ENCODE data around the gene HNF1B. TPM values are rescaled to one million over a fixed set of nuclear protein-coding genes. Genes with fewer than 3 reads are reported as not detected.

Gene HNF1B
- total RNA-seq, 1 donor from 2014 or later: 0.13 TPM

DNA sequence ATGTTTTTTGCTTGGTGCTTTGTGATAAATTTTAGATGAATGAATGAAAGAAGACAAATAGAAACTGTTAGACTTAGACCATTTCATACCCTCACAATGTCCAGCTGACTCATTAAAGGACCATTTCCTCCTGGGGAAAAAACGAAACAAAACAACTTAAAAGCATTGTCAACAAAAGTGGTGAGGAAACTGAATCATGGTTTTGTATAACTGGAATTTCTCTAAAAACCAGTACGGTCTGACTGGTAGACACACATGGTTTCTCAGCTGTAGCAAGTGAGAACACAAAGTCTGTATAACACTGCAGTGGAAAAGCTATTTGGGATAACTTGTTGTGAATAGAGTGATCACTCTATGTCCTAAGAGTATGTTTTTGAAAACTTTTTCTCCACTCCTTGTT lies 96.3 kb downstream of the HNF1B start:
- Mint-ChIP-seq H3K4me3 (ENCODE audit: unreplicated experiment) (no peak overlapping the region), H3K27ac (ENCODE audit: unreplicated experiment) (no peak overlapping the region), H3K4me1 (ENCODE audit: unreplicated experiment) (peaks cover 16% of the 10 kb centered on the region), H3K9me3 (ENCODE audit: unreplicated experiment) (no peaks in the 10 kb centered on the region), H3K27me3 (ENCODE audit: unreplicated experiment) (peaks cover 4% of the 10 kb centered on the region), H3K36me3 (ENCODE audit: low read depth, unreplicated experiment) (no peaks in the 10 kb centered on the region)
- TF ChIP-seq, protein P1, sequence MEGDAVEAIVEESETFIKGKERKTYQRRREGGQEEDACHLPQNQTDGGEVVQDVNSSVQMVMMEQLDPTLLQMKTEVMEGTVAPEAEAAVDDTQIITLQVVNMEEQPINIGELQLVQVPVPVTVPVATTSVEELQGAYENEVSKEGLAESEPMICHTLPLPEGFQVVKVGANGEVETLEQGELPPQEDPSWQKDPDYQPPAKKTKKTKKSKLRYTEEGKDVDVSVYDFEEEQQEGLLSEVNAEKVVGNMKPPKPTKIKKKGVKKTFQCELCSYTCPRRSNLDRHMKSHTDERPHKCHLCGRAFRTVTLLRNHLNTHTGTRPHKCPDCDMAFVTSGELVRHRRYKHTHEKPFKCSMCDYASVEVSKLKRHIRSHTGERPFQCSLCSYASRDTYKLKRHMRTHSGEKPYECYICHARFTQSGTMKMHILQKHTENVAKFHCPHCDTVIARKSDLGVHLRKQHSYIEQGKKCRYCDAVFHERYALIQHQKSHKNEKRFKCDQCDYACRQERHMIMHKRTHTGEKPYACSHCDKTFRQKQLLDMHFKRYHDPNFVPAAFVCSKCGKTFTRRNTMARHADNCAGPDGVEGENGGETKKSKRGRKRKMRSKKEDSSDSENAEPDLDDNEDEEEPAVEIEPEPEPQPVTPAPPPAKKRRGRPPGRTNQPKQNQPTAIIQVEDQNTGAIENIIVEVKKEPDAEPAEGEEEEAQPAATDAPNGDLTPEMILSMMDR (IDR thresholded peaks at IDR 0.05; ENCODE audit: unreplicated experiment): no peak
- no peak for DNase-seq (ENCODE audit: low spot score)

DNA sequence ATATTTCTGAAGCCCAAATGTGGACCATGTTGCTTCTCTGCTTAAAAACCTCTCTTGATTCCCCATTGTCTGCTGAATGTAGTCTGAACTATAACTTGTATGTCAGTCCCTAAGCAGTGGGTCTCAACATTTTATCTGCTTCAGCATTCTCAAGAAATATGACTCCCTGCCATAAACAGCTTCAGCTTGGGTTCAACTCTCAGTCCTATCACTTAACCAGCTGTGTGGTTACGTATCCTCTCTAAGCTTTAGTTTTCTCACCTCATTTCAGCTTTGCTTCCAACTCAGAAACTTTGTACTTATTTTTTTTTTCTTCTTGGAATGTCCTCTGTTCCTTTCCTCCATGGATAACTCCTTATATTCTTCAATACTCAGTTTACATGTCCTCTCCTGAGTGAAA lies 97.0 kb downstream of the HNF1B start:
- DNase-seq (ENCODE audit: low spot score): no peak
- Mint-ChIP-seq H3K27me3 (ENCODE audit: unreplicated experiment) (peaks cover 4% of the 10 kb centered on the region), H3K36me3 (ENCODE audit: low read depth, unreplicated experiment) (no peaks in the 10 kb centered on the region), H3K27ac (ENCODE audit: unreplicated experiment) (no peak overlapping the region), H3K4me1 (ENCODE audit: unreplicated experiment) (peaks cover 17% of the 10 kb centered on the region), H3K4me3 (ENCODE audit: unreplicated experiment) (no peak overlapping the region), H3K9me3 (ENCODE audit: unreplicated experiment) (no peaks in the 10 kb centered on the region)
- TF ChIP-seq, protein P1 (IDR thresholded peaks at IDR 0.05; ENCODE audit: unreplicated experiment): no peak

DNA sequence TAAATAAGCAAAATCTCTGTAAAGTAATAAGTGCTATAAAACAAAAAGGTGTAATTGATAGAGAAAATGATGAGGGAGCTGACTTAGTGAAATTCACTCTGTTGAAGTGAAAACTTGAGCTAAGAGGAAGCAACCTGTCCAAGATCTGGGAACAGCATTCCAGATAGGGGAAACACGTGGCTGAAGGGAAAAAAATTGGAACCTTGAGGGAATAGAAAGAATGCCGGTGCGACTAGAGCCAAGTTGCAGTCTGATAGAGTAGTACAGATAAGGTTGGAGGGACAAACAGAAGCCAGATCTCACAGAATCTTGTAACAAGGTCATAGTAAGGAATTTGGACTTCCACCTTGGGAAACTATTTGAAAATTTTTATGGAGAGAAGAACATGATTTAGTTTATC lies 101.0 kb downstream of the HNF1B start:
- TF ChIP-seq, protein P1 (IDR thresholded peaks at IDR 0.05; ENCODE audit: unreplicated experiment): no peak
- peaks cover 29% of the 10 kb centered on the region for H3K4me1 Mint-ChIP-seq (ENCODE audit: unreplicated experiment)
- DNase-seq (ENCODE audit: low spot score): no peak
- no peaks in the 10 kb centered on the region for H3K9me3 Mint-ChIP-seq (ENCODE audit: unreplicated experiment)
- peak overlapping the region; percentile 97 for H3K4me3 Mint-ChIP-seq (ENCODE audit: unreplicated experiment)
- H3K36me3 Mint-ChIP-seq (ENCODE audit: low read depth, unreplicated experiment): peaks cover 6% of the 10 kb centered on the region
- no peak overlapping the region for H3K27ac Mint-ChIP-seq (ENCODE audit: unreplicated experiment)
- H3K27me3 Mint-ChIP-seq (ENCODE audit: unreplicated experiment): peaks cover 4% of the 10 kb centered on the region

DNA sequence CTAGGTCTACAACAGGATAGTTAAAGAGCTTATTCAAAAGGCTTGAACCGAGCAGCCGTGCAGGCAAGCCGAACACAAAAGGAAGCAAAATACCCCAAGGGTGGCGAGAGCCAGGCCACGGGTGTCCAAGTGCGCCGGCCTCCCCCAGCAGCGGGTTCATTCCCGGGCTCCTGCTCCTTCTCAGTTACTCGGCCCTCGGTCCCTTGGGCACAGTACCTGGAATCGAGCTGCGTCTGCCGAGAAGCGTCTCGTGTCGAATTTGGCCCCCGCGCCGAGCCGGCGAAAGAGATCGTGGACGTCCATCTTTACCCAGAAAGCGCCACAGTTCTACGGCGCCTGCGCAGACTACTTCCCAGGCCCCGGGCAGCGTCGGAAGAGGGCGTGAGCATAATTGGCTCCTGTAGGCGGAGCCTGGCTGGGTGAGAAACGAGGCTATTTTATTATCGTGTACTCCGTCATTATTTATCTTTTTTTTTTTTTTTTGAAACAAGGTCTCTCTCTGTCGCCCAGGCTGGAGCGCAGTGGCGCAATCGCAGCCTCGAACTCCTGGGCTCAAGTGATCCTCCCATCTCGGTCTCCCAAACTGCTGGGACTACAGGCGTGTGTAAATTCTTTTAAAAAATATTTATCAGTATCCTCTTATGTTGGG lies 101.6 kb downstream of the HNF1B start, which contains the start of gene DDX52:
Gene DDX52, minus strand, starts transcription at position 329 of the 649 bp plus-strand sequence. Its CDS starts 26 bp downstream, at position 303.
- DNase-seq (ENCODE audit: low spot score): peak; percentile 82
- Mint-ChIP-seq H3K36me3 (ENCODE audit: low read depth, unreplicated experiment) (peaks cover 6% of the 10 kb centered on the region), H3K4me1 (ENCODE audit: unreplicated experiment) (peaks cover 22% of the 10 kb centered on the region), H3K4me3 (ENCODE audit: unreplicated experiment) (peak within 1 kb of the TSS; percentile 97), H3K27me3 (ENCODE audit: unreplicated experiment) (peaks cover 4% of the 10 kb centered on the region), H3K9me3 (ENCODE audit: unreplicated experiment) (no peaks in the 10 kb centered on the region), H3K27ac (ENCODE audit: unreplicated experiment) (peak within 1 kb of the TSS; percentile 93)
- TF ChIP-seq, protein P1 (IDR thresholded peaks at IDR 0.05; ENCODE audit: unreplicated experiment): no peak

DNA sequence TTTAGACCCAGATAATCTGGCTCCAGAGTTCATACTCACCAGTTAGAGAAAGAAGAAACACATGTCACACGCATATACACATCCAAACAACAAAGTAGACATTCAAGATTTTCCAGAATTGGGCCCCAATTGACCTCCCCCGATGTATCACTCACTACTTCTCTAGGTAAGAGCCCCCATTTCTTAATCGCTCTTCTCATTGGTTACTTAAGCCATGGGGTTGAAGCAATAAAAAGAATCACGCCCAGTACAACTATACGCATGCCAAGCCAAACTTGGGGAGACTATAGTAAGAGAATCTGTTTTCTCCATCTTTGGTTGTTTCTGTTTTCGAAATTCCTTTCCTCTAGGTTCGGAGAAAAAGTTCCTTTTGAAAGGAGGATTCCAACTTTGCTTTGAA lies 102.2 kb downstream of the HNF1B start:
- DNase-seq (ENCODE audit: low spot score): no peak
- TF ChIP-seq, protein P1 (IDR thresholded peaks at IDR 0.05; ENCODE audit: unreplicated experiment): no peak
- H3K9me3 Mint-ChIP-seq (ENCODE audit: unreplicated experiment): no peaks in the 10 kb centered on the region
- H3K4me3 Mint-ChIP-seq (ENCODE audit: unreplicated experiment): peak overlapping the region; percentile 97
- H3K27ac Mint-ChIP-seq (ENCODE audit: unreplicated experiment): peak overlapping the region; percentile 93
- peaks cover 6% of the 10 kb centered on the region for H3K36me3 Mint-ChIP-seq (ENCODE audit: low read depth, unreplicated experiment)
- peaks cover 2% of the 10 kb centered on the region for H3K27me3 Mint-ChIP-seq (ENCODE audit: unreplicated experiment)
- peaks cover 18% of the 10 kb centered on the region for H3K4me1 Mint-ChIP-seq (ENCODE audit: unreplicated experiment)

Measured in endothelial cell (in vitro differentiated cells).